ENCODE results near the gene CYGB.
"Not testable (repeated sequence)": the region's sequence is repeated elsewhere in the genome, so short reads cannot be mapped to it uniquely, and the experiment has no call there.

Gene CYGB

DNA sequence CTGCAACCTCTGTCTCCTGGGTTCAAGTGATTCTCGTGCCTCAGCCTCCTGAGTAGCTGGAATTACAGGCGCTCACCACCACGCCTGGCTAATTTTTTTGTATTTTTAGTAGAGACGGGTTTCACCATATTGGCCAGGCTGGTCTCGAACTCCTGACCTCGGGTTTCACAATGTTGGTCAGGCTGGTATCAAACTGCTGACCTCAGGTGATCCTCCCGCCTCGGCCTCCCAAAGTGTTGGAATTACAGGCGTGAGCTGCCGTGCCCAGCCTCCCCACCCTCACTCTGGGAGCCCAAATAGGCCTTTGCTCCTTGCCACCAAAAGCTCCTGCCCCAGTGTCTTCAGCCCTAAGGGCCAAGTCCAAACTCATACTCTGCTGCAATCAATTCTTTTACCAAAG lies 15.8 kb downstream of the CYGB start:
- peak overlapping the region; percentile 67 for H2BK15ac ChIP-seq (ENCODE audit: low read depth, poor library complexity, severe bottlenecking)
- not testable (repeated sequence) for H3K14ac ChIP-seq (ENCODE audit: low read length in 2 of 2); H2BK5ac ChIP-seq (ENCODE audit: low read depth, low read length, poor library complexity, severe bottlenecking)

GRCh38 chr17:76521262-76521661 lies 16.2 kb downstream of the CYGB start:
- H4K91ac ChIP-seq (ENCODE audit: low read length): no peak overlapping the region
- no peaks in the 10 kb centered on the region for H3K36me3 ChIP-seq (ENCODE audit: control insufficient read depth in 1 of 2, insufficient read depth in 2 of 2, low read depth in 1 of 2, low read length in 2 of 2)
- no peak for DNase-seq
- no peak overlapping the region for H3K4me3 ChIP-seq (ENCODE audit: insufficient read depth in 1 of 2, low read depth in 1 of 2, low read length in 2 of 2)
- no peak overlapping the region for H3K4me2 ChIP-seq (ENCODE audit: low read length, poor library complexity, severe bottlenecking)
- no peak overlapping the region for H3K23ac ChIP-seq (ENCODE audit: low read length in 2 of 2)
- WGBS: 88% methylated on average over 7 of the region's 7 CpGs
- no peak overlapping the region for H2AK5ac ChIP-seq (ENCODE audit: low read length, severe bottlenecking)
- peaks cover 0 to 5% of the 10 kb centered on the region in 2 experiments for H3K27me3 ChIP-seq (ENCODE audit: control insufficient read depth in 1 of 2, insufficient read depth in 1 of 2, low read length in 2 of 2)
- no peak overlapping the region for H2AFZ ChIP-seq (ENCODE audit: low read depth, low read length)
- no peak overlapping the region for H3K18ac ChIP-seq (ENCODE audit: low read depth in 1 of 2, low read length in 2 of 2)
- H2BK120ac ChIP-seq (ENCODE audit: low read depth, low read length): no peak overlapping the region
- H3K4me1 ChIP-seq (ENCODE audit: control insufficient read depth, insufficient read depth, low read depth, low read length): peaks cover 24% of the 10 kb centered on the region
- H3K9me3 ChIP-seq (ENCODE audit: control insufficient read depth, low read length): no peaks in the 10 kb centered on the region
- no peaks in the 10 kb centered on the region for H3K79me1 ChIP-seq (replicated peaks; ENCODE audit: low read length, poor library complexity, severe bottlenecking)
- H2BK5ac ChIP-seq (ENCODE audit: low read depth, low read length, poor library complexity, severe bottlenecking): no peak overlapping the region
- no peak overlapping the region for H2BK15ac ChIP-seq (ENCODE audit: low read depth, poor library complexity, severe bottlenecking)
- no peak overlapping the region for H3K9ac ChIP-seq (ENCODE audit: low read length)
- no peak overlapping the region for H3K27ac ChIP-seq (ENCODE audit: low read length, poor library complexity, severe bottlenecking)
- no peak overlapping the region for H2BK12ac ChIP-seq (ENCODE audit: low read length in 2 of 2)
- H3K14ac ChIP-seq (ENCODE audit: low read length in 2 of 2): no peak overlapping the region
- H3K4ac ChIP-seq (ENCODE audit: low read depth in 1 of 2, low read length in 2 of 2): no peak overlapping the region
- peak overlapping the region; percentile 19 for H4K8ac ChIP-seq (ENCODE audit: low read length)

More for the DNA sequence above, 15.8 kb downstream of the CYGB start:
- H2AFZ ChIP-seq (ENCODE audit: low read depth, low read length); H3K4me3 ChIP-seq (ENCODE audit: insufficient read depth in 1 of 2, low read depth in 1 of 2, low read length in 2 of 2); H3K9me3 ChIP-seq (ENCODE audit: control insufficient read depth, low read length); H4K91ac ChIP-seq (ENCODE audit: low read length); DNase-seq; H3K4me2 ChIP-seq (ENCODE audit: low read length, poor library complexity, severe bottlenecking); H2AK5ac ChIP-seq (ENCODE audit: low read length, severe bottlenecking); H3K9ac ChIP-seq (ENCODE audit: low read length); H2BK120ac ChIP-seq (ENCODE audit: low read depth, low read length); H4K8ac ChIP-seq (ENCODE audit: low read length); H3K27ac ChIP-seq (ENCODE audit: low read length, poor library complexity, severe bottlenecking); H3K27me3 ChIP-seq (ENCODE audit: control insufficient read depth in 1 of 2, insufficient read depth in 1 of 2, low read length in 2 of 2); H3K36me3 ChIP-seq (ENCODE audit: control insufficient read depth in 1 of 2, insufficient read depth in 2 of 2, low read depth in 1 of 2, low read length in 2 of 2); H3K23ac ChIP-seq (ENCODE audit: low read length in 2 of 2); H3K79me1 ChIP-seq (replicated peaks; ENCODE audit: low read length, poor library complexity, severe bottlenecking): not testable (repeated sequence)
- WGBS: 94% methylated on average over 10 of the region's 10 CpGs
- H3K4me1 ChIP-seq (ENCODE audit: control insufficient read depth, insufficient read depth, low read depth, low read length): peaks cover 24% of the 10 kb centered on the region
- peak overlapping the region in 1 of 2 experiments; percentile 47 for H3K4ac ChIP-seq (ENCODE audit: low read depth in 1 of 2, low read length in 2 of 2)
- H2BK12ac ChIP-seq (ENCODE audit: low read length in 2 of 2): peak overlapping the region in 1 of 2 experiments; percentile 66
- peak overlapping the region in 1 of 2 experiments; percentile 21 for H3K18ac ChIP-seq (ENCODE audit: low read depth in 1 of 2, low read length in 2 of 2)

- H2BK15ac ChIP-seq (ENCODE audit: low read depth, poor library complexity, severe bottlenecking): peak overlapping the region; percentile 73
Observed at GRCh38 chr17:76519048-76519966, 18.2 kb downstream of the CYGB start.

DNA sequence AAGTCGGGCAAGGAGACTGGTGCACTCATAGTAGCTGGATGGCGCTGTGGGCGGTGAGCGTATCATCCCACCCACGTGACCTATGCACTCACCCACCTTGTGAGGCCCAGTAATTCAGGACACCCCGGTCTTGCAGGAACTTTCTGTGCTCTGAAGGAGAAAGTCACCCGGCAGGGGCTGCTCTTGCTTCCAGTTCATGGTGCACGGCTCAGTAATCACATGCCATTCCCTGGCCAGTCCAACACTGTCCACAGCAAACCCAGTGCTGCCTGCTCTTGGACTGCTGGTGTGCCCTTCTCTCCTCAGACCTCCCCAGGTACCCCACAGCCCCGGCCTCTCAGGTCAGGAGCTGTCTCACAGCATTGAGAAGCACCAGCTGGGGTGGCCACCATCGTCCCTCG lies 19.9 kb downstream of the CYGB start:
- WGBS: 94% methylated on average over 11 of the region's 11 CpGs
- peak overlapping the region; percentile 82 for H4K91ac ChIP-seq (ENCODE audit: low read length)

More at GRCh38 chr17:76519048-76519966, 18.2 kb downstream of the CYGB start:
- Histone ChIP-seq H3K9ac (ENCODE audit: low read length) (no peak overlapping the region), H3K36me3 (ENCODE audit: control insufficient read depth in 1 of 2, insufficient read depth in 2 of 2, low read depth in 1 of 2, low read length in 2 of 2) (no peaks in the 10 kb centered on the region), H3K4me3 (ENCODE audit: insufficient read depth in 1 of 2, low read depth in 1 of 2, low read length in 2 of 2) (no peak overlapping the region), H3K27me3 (ENCODE audit: control insufficient read depth in 1 of 2, insufficient read depth in 1 of 2, low read length in 2 of 2) (peaks cover 0 to 5% of the 10 kb centered on the region in 2 experiments), H4K8ac (ENCODE audit: low read length) (no peak overlapping the region), H3K4me2 (ENCODE audit: low read length, poor library complexity, severe bottlenecking) (no peak overlapping the region), H4K91ac (ENCODE audit: low read length) (peak overlapping the region; percentile 82), H3K9me3 (ENCODE audit: control insufficient read depth, low read length) (no peaks in the 10 kb centered on the region), H2BK120ac (ENCODE audit: low read depth, low read length) (no peak overlapping the region), H3K79me1 (replicated peaks; ENCODE audit: low read length, poor library complexity, severe bottlenecking) (no peaks in the 10 kb centered on the region), H3K14ac (ENCODE audit: low read length in 2 of 2) (no peak overlapping the region), H3K4me1 (ENCODE audit: control insufficient read depth, insufficient read depth, low read depth, low read length) (peaks cover 20% of the 10 kb centered on the region), H3K4ac (ENCODE audit: low read depth in 1 of 2, low read length in 2 of 2) (no peak overlapping the region), H2AK5ac (ENCODE audit: low read length, severe bottlenecking) (no peak overlapping the region), H2BK12ac (ENCODE audit: low read length in 2 of 2) (peak overlapping the region in 1 of 2 experiments; percentile 38), H2AFZ (ENCODE audit: low read depth, low read length) (no peak overlapping the region), H2BK5ac (ENCODE audit: low read depth, low read length, poor library complexity, severe bottlenecking) (no peak overlapping the region), H3K23ac (ENCODE audit: low read length in 2 of 2) (no peak overlapping the region), H3K27ac (ENCODE audit: low read length, poor library complexity, severe bottlenecking) (no peak overlapping the region), H3K18ac (ENCODE audit: low read depth in 1 of 2, low read length in 2 of 2) (no peak overlapping the region)
- DNase-seq: no peak
- WGBS: 80% methylated on average over 15 of the region's 15 CpGs

More for the DNA sequence above, 19.9 kb downstream of the CYGB start:
- Histone ChIP-seq H3K4me2 (ENCODE audit: low read length, poor library complexity, severe bottlenecking) (no peak overlapping the region), H3K4me1 (ENCODE audit: control insufficient read depth, insufficient read depth, low read depth, low read length) (peaks cover 12% of the 10 kb centered on the region), H3K14ac (ENCODE audit: low read length in 2 of 2) (no peak overlapping the region), H3K36me3 (ENCODE audit: control insufficient read depth in 1 of 2, insufficient read depth in 2 of 2, low read depth in 1 of 2, low read length in 2 of 2) (no peaks in the 10 kb centered on the region), H3K27ac (ENCODE audit: low read length, poor library complexity, severe bottlenecking) (no peak overlapping the region), H3K9ac (ENCODE audit: low read length) (no peak overlapping the region), H2AFZ (ENCODE audit: low read depth, low read length) (no peak overlapping the region), H4K8ac (ENCODE audit: low read length) (no peak overlapping the region), H3K23ac (ENCODE audit: low read length in 2 of 2) (no peak overlapping the region), H2BK5ac (ENCODE audit: low read depth, low read length, poor library complexity, severe bottlenecking) (no peak overlapping the region), H3K18ac (ENCODE audit: low read depth in 1 of 2, low read length in 2 of 2) (peak overlapping the region in 1 of 2 experiments; percentile 68), H2BK12ac (ENCODE audit: low read length in 2 of 2) (peak overlapping the region in 1 of 2 experiments; percentile 57), H2BK15ac (ENCODE audit: low read depth, poor library complexity, severe bottlenecking) (peak overlapping the region; percentile 40), H3K9me3 (ENCODE audit: control insufficient read depth, low read length) (no peaks in the 10 kb centered on the region), H3K79me1 (replicated peaks; ENCODE audit: low read length, poor library complexity, severe bottlenecking) (no peaks in the 10 kb centered on the region), H2BK120ac (ENCODE audit: low read depth, low read length) (no peak overlapping the region), H2AK5ac (ENCODE audit: low read length, severe bottlenecking) (no peak overlapping the region), H3K27me3 (ENCODE audit: control insufficient read depth in 1 of 2, insufficient read depth in 1 of 2, low read length in 2 of 2) (peaks cover 0 to 5% of the 10 kb centered on the region in 2 experiments), H3K4me3 (ENCODE audit: insufficient read depth in 1 of 2, low read depth in 1 of 2, low read length in 2 of 2) (no peak overlapping the region), H3K4ac (ENCODE audit: low read depth in 1 of 2, low read length in 2 of 2) (no peak overlapping the region)
- no peak for DNase-seq

All from mesenchymal stem cell (in vitro differentiated cells and primary cell).